IPS-NIHi7 (cell line): ENCODE data around the gene MEGF8.
A peak's percentile ranks its signal among the peaks of the same experiment; 100 is the strongest.

ENCODE experiments used
- DNase-seq: peaks from one replicate; pipeline ENCODE4 v3.0.0; 2012; ENCODE audit warnings: mixed read lengths; ENCODE audit errors: extremely low spot score

MEGF8 gene

DNA sequence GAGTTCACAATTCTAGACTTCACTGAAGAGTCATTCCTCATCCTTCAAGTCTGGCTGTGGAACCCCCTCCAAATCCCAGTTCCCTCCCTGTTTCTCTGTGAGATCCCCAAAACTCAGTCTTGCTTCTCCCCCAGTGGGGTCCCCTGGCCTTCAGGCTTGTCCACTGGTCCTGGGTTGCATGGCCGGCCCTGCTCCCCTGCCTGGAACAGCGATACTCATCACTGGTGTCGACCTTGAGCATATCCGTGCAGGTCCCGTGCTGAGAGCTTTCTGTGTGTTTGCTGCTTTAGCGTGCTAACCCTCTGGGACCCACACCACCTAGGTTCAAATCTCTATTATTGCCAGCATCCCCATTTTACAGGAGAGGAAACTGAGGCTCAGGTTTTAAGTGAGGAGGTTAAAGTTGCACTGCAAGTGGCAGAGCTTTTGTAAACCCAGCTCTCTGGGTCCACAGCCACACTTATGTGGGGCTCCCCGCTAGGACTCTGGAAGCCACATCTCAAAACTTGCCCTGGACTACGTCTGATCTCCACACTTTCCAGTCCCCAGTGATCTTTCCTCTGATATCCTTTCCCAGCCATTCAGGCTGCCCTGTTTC, 86.2 kb downstream of the MEGF8 start:
- DNase-seq: no peak

DNA sequence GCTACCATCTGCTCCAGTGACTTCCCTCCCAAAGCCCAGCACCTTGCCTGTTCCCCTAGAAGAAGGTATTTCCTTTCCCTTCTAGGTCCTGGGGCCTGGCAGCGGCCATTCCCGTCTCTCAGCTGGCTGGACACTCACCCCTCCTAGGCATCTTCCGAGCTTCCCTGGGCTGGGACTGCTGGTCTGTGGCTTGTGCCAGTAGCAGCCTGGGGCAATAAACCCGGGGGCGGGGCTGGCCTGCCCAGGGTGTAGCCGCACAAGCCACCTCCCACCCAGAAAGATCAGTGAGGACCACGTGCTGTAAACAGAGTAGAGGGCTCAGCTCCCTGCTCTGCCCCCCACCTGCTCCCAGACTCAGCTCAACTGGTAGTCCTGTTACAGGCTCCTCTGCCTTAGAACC, 86.8 kb downstream of the MEGF8 start:
- DNase-seq: peak; percentile 58

DNA sequence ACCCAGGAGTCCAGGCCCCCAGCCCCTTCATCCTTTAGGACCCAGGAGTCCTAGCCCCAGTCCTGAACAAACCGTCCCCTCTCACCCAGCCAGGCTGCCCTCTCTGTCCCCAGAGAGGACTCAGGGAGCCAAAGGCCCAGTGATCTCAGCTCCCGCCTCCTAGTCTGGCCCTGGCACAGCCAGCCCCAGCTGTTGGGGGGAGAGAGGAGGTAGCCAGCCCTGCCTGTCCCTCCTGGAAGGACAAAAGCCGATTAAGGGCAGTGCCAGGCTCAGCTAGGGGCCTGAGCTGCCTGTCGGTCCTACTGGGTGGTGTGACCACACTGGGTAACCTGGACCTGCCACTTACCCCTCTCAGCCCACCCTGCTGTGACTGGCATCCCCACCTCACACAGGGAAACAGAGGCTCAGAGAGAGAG, 87.2 kb downstream of the MEGF8 start:
- DNase-seq: no peak

DNA sequence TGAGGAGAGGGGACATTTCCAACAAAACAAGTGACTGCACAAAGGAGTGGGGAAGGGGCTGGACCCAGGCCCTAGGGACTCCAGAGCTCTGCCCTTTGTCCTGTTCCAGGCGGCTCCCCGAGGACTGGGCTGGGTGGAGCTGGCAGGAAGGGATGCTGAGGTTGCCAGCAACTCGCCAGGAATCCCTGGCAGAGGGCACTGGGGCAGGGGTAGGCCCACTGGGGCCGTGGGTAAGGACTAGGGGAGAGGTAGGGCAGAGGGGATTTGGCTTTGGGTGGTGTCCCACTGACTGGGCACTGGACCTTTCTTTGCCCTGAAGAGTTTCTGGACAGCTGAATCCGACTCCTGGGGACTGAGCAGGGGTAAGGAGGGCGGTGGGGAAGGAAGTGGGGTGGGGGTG, 93.9 kb downstream of the MEGF8 start:
- DNase-seq: no peak

DNA sequence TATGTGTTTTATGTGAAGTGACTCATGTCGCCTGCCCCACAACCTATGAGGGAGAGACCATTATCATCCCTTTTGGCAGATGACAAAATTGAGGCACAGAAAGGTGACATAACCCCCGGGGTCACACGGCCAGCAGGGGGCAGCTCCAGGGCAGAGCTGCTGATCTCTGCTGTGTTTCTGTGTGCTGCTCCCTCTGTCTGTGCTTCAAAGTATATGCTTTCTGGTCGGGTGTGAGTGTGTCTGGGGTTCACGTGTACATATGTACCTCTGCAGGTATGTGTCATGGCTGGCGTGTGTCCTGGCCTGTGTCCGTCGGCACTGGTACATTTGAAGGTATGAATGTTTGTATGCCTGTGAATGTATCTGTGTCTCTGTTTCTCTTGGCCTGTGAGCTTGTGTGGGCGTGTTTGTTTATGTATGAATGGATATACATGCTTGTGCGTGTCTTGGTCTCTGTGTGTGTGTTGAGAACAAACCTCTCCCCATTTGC, 94.7 kb downstream of the MEGF8 start:
- DNase-seq: peak; percentile 81

DNA sequence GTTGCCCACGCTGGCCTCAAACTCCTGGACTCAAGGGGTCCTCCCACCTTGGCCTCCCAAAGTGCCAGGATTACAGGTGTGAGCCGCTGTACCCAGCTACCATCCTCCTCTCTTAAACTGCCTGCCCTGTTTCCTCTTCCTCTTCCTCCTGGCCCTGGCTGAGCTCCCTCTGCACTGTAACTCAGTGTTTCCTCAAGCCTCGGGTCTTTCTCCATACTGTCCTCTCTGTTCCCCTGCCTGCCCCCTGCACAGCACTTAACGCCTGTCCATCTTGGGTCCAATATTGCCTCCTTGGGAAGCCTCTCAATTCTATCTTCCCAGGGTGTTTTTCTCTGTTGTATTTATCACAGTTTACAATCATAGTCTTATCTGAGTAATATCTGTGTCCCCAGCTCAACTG, 95.7 kb downstream of the MEGF8 start:
- no peak for DNase-seq

DNA sequence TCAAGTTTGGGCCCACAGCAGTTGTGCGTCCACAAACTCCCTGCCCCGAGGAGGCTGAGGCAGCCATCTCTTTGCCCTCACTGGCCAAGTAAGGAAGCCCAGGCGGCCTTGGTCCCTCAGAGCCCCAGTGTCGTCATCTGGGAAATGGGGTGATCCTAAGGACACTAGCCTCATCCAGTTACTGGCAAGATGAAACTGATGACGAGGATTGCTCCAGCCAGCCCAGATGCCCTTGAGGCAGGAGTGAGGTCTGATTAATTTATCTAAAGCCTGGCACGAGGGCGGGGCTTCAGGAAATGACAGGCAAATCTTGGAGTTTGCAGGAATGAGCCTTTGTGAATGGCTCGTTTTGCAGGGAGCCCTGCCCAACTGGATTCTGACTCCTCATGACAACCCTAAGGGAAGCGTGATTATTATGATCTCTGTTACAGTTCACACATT, 96.2 kb downstream of the MEGF8 start:
- DNase-seq: no peak

DNA sequence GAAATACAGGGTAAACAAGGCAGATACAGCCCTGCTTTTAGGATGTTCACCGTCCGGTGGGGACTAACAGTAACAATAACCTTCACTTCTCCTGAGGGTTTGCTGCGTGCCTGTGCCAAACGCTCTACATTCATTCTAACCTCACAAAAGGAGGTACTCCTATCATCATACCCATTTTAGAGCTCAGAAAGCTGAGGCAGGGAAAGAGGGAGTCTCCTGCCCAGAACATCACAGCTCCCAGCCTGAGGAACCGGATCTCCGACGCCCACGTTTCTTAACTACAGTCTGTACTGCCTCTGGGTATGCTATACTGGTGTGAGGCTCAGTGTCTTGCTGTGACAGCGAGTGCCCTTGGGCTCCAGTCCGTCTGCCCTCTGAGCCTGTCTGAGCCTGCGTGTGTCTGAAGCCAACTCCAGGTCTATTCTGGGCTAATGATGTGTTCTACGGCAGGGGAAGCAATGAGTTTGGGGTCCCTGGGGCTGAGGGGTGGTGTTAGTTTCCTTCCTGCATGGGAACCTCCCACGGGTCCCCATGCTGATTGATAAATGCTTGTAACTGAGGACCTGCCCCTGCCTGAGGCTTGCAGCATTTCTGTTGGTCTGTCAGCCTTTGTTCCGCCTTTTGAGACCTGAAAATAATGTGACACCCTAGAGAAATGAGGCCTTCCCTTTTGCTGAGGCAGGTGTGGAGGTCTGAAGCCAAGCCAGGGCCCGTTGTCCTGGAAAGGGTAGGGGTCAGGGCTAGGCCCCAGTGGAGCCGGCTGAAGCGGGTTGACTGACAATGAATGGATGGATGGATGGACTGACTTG, 96.9 kb downstream of the MEGF8 start:
- no peak for DNase-seq

DNA sequence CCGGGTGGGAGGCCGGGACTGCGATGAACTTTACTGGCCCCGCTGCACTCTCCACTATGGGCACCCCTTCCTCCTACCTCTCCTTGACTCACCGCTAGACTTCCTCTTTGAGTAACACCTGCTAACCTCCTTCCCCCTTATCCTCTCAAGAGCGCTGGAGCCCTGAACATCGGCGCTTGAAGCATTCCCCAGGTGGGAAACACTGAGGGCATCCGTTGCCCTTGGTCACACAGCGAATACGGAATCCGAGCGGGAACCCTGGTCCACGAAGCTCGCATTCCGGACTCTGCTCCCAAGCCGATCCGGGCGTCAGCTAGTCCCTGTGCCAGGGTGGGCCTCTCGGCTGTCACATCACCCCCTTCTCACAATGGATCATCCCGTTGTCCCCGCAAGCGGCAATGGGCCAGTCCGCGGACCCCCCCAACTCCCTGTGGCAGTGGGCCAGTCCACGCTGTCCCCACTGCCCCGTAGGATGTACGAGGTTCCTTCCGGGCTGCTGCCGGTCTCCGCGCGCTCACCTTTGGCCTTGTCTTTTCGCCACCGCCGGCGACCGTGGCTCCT, 97.5 kb downstream of the MEGF8 start:
- no peak for DNase-seq

DNA sequence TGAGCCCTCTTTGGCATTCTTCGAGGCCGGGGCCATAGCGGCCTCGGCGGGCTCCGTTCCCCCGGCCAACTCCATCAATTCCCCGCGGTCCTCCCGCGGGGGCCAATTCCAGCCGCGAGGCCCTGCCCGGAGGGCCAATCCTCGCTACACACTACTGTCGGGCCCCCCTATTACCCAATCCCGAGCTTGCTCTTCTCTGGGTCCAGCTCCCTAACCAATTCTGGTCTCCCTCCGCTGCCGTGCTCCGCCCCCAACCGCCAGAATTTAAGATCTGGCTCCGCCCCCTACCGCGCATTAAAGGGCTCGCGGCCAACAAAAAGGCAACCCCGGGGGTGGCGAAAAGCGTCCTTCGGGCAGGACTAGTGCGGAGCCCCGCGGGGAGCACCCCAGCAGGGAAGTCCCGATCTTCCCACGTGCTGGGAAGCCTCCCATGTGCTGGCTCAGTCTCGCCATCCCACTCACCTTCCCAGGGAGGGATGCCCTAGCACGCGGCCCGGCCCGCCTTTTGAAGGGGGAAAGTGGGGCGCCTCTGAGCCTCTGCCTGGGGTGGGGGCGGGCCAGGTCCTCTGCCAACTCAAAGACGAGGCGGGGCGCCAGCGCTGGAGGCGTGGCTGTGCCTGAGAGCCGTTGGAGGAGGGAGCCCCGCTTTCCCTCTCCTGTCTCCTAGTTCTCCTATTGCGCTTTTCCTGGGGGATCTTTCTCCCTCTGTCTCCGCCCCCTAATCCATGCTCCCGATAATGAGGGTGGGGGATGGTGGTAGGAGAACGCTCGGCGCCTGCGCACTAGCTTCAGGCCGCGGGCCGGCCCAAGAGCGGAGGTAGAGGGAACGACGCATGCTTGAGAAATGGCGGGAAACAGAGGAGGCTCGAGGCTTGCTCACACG, 98.3 kb downstream of the MEGF8 start:
- peak; percentile 94 for DNase-seq

DNA sequence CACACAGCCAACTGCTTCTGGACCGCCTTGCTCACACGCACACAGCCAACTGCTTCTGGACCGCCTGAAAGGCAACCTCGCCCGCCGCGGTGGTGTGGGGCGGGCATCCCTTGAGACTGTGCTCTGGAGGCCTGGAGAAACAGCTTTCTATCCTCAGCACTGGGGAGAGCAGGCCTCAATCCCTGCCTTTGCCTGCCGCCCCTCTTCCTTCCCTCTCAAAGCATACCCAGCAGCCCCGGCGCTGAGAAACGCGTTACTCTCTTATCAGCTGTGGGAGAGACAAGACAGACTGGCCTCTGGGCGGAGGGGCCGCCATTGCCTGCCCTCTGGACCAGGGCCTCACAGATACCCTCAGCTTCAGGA, 98.9 kb downstream of the MEGF8 start:
- no peak for DNase-seq

DNA sequence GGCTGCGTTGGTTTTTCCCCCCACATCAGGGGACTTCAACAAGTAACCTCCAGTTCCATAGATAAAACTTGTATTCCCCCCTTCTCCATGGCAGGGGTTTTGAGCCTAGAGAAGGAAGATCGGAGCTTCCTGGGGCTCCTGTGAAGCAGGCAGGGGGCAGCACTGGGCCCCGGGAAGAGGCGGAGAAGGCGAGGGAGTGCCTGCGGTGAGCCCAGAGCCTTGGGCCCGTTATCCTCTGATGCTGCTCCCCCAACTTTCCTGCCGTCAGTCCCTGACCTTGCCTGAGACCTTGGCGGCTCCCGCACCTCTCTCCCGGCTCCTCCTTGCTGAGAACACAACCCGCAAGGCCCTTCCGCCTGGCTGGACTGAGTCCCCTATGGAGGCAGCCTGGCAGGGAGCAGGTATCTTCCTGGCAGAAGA, 99.3 kb downstream of the MEGF8 start:
- DNase-seq: peak; percentile 67

DNA sequence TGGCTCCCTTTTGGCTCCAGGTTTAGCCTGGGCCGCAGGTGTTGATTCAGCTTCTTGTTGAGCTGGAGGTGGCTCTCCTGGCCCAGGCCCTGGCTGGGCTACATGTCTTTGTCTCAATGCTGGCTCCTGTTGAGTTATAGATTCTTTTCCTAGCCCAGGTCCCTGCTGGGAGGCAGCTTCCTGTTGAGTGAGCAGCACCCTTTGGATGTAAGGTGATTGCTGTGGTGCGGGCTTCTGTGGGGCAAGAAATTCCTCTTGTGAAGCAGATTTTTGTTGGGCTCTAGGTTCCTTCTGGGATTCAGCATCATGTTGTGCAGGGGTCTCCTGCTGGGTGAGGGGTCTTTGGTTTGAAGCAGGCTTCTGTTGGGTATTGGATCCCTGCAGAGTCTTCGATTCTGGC, 101.2 kb downstream of the MEGF8 start:
- DNase-seq: no peak

DNA sequence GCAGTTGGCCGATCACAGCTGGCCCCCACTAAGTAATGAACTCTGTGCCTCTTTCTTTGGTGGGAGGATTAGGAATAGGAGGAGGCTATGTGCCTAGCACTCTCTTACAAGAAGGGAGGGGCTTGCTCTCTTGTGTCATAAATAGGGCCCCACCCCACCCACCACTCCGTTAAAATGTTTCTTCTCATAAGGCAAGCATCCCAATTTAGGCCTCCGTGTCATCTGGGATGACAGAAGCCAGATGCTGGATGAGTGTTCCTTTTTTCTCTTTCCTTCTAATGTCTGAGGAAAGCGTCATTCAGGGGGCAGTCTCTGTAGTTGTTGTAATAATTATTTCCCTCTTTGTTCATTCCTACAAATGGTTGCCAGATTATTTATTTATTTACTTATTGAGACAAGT, 101.9 kb downstream of the MEGF8 start, which contains the start of gene LIPE:
Gene LIPE (minus strand): TSS at position 76 of the 400 bp plus-strand sequence. CDS start 239 bp downstream, outside the sequence.
- DNase-seq: no peak
